GM12872 (cell line): ENCODE measurements around the gene SLC29A2.

ENCODE experiments used
- TF ChIP-seq, protein P1 (sequence below): IDR thresholded peaks from 3 replicates; pipeline ENCODE4 v1.5.1; 2011; ENCODE audit warnings: low read depth, mild to moderate bottlenecking, low read length, moderate library complexity; ENCODE audit not compliant: insufficient read depth

Gene SLC29A2

GRCh38 chr11:66334605-66335442, 36.7 kb downstream of the SLC29A2 start:
- TF ChIP-seq, protein P1, sequence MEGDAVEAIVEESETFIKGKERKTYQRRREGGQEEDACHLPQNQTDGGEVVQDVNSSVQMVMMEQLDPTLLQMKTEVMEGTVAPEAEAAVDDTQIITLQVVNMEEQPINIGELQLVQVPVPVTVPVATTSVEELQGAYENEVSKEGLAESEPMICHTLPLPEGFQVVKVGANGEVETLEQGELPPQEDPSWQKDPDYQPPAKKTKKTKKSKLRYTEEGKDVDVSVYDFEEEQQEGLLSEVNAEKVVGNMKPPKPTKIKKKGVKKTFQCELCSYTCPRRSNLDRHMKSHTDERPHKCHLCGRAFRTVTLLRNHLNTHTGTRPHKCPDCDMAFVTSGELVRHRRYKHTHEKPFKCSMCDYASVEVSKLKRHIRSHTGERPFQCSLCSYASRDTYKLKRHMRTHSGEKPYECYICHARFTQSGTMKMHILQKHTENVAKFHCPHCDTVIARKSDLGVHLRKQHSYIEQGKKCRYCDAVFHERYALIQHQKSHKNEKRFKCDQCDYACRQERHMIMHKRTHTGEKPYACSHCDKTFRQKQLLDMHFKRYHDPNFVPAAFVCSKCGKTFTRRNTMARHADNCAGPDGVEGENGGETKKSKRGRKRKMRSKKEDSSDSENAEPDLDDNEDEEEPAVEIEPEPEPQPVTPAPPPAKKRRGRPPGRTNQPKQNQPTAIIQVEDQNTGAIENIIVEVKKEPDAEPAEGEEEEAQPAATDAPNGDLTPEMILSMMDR = no peak

GRCh38 chr11:66333896-66334604, 37.5 kb downstream of the SLC29A2 start:
- TF ChIP-seq, protein P1 = no peak

GRCh38 chr11:66333220-66333877, 38.2 kb downstream of the SLC29A2 start:
- TF ChIP-seq, protein P1 = no peak

DNA sequence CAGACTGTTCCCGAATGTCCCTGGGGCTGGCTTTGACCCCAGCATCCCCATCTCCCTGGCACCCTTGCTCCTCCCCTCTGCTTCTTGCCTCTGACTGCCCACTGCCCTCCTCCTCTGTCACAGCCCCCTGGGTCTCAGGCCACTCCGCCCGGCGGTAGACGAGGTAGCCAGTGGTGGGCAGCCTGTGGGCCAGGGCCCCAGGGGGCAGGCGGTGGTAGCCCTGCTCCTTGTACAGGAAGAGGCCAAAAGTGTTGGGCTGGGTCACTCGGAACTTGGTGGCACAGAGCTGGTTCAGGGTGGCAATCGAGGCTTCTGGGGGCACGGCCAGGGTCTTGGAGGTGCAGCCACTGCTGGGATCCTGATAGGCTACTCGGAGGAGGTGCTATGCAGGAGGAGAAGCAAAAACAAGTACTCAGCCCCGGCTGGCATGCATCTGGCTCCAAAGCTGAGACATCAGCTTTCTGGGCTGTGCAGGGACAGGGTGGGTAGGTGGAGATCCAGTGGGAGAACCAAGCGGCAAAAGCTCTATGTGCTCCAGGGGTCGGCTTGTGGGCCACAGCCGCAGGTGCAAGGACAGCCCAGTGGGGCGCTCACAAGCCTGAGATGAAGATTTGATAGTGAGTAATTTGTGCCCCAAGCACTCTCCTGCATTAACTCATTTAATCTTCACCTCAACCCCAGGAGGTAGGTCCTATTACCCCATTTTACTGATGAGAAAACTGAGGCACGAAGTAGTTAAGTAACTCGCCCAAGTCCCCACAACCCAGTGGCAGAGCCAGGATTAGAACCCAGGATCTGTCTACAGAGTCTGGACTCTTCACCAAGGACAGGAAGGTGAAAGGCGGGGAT, 39.0 kb downstream of the SLC29A2 start:
- TF ChIP-seq, protein P1 = no peak

- TF ChIP-seq, protein P1 = no peak
Observed at GRCh38 chr11:66331542-66332370, 39.8 kb downstream of the SLC29A2 start.

GRCh38 chr11:66330931-66331330, 40.6 kb downstream of the SLC29A2 start:
- TF ChIP-seq, protein P1 = no peak
